Activated CD4-positive, CD25-positive, alpha-beta regulatory T cell treated with anti-CD3 and anti-CD28 coated beads, Interleukin-2, amount 50 U/mL, for 16 hours (primary cell): ENCODE data around the gene TRPV2.
"Not testable (repeated sequence)": the region's sequence is repeated elsewhere in the genome, so short reads cannot be mapped to it uniquely, and the experiment has no call there.

Source experiments
- DNase-seq: peaks from one replicate; pipeline ENCODE4 v3.0.0-alpha.2; 2020; ENCODE audit warnings: low read depth, low spot score

The TRPV2 gene, protein sequence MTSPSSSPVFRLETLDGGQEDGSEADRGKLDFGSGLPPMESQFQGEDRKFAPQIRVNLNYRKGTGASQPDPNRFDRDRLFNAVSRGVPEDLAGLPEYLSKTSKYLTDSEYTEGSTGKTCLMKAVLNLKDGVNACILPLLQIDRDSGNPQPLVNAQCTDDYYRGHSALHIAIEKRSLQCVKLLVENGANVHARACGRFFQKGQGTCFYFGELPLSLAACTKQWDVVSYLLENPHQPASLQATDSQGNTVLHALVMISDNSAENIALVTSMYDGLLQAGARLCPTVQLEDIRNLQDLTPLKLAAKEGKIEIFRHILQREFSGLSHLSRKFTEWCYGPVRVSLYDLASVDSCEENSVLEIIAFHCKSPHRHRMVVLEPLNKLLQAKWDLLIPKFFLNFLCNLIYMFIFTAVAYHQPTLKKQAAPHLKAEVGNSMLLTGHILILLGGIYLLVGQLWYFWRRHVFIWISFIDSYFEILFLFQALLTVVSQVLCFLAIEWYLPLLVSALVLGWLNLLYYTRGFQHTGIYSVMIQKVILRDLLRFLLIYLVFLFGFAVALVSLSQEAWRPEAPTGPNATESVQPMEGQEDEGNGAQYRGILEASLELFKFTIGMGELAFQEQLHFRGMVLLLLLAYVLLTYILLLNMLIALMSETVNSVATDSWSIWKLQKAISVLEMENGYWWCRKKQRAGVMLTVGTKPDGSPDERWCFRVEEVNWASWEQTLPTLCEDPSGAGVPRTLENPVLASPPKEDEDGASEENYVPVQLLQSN

DNA sequence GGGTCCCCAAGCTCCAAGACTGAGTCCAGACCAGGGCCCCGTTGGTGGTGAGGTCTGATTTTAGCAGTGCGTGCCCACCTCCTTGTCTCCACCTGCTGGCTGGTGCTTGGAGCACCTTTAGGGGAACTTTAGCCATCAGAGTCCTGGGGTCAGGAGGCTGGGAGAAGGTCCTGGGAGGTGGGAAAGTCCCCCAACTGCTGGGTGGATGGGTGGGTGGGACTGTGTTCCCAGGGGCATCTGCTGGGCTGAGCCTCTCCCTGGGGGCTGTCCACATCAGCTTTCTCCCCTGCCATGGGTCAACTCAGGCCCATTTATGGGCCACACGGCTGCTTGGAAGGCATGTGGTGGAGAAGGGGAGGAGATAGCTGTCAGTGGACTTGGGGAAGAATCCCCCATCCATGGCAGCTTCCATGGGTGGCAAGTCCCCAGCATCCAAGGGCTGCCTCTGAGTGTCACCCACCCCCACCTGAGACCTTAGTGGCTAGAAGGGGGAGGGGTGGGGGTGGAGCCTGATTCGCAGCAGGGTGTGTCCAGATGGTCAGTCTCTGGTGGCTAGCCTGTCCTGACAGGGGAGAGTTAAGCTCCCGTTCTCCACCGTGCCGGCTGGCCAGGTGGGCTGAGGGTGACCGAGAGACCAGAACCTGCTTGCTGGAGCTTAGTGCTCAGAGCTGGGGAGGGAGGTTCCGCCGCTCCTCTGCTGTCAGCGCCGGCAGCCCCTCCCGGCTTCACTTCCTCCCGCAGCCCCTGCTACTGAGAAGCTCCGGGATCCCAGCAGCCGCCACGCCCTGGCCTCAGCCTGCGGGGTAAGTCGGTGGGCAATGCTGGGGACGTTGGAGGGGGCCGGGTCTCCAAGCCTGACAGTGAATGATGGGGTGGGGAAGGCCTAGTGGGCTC is at the start of gene TRPV2:
Gene TRPV2 (plus strand): TSS at position 541 of the 894 bp plus-strand sequence. CDS start 2,098 bp downstream, outside the sequence.
- DNase-seq = no peak

DNA sequence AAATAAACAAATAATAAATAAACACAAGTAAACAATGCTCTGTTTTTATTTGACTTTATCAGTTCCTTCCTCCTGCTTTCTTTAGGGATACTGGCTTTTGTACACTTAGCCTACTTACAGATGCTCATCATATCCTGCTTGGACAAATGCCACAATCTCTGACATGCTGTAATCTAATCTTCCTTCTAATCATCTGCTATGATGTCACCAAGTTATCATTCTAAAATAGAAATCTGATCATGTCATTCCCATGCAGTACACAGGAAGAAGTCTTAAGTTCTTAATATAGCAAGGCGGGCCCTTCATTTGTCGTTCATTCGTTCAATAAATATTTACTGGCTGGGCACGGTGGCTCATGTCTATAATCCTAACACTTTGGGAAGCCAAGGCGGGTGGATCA is 43.6 kb upstream of the TRPV2 start:
- no peak for DNase-seq

GRCh38 chr17:16374146-16374938 is 41.0 kb upstream of the TRPV2 start:
- no peak for DNase-seq

- no peak for DNase-seq
Measured at GRCh38 chr17:16377941-16378341, 37.4 kb upstream of the TRPV2 start.

DNA sequence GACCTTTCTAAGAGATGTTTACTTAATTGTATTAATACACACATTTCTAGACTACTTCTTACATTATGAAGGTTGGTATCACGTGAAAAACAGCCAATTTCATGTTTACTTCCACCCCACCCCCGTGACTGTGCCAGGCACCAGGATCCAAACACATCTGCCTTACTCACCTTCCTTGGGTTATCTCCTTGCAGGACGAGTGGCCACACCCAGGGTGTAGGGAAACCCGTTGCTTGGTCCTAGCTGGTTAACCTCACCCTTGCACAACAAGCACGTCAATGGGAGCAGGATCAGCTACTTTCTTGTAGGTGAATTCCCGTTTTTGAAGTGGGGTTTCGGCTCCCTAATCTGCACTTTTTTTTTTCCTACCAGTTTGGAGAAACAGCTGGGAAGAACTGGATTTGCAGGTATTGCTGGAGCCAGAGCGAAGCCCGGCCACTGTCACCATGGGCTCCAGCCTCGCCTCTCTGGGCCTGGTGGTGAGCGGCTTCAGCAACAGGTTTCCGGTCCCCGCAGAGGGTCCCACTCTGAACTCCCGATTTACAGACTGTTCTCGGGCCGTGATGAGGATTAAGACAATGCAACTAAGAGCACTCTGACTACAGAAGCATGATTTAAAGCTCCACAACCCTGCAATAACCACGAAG is 36.6 kb upstream of the TRPV2 start:
- no peak for DNase-seq

DNA sequence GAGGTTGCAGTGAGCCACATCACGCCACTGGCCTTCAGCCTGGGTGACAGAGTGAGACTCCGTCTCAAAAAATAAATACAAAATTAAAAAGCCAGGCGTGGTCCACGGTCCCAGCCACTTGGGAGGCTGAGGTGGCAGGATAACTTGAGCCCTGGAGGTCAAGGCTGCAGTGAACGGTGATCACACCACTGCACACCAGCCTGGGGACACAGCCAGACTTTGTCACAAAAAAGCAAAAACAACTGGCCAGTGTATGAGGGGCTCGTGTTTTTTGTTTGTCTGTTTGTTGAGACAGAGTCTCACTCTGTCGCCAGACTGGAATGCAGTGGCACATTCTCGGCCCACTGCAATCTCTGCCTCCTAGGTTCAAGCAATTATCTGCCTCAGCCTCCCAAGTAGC is 35.7 kb upstream of the TRPV2 start:
- no peak for DNase-seq

DNA sequence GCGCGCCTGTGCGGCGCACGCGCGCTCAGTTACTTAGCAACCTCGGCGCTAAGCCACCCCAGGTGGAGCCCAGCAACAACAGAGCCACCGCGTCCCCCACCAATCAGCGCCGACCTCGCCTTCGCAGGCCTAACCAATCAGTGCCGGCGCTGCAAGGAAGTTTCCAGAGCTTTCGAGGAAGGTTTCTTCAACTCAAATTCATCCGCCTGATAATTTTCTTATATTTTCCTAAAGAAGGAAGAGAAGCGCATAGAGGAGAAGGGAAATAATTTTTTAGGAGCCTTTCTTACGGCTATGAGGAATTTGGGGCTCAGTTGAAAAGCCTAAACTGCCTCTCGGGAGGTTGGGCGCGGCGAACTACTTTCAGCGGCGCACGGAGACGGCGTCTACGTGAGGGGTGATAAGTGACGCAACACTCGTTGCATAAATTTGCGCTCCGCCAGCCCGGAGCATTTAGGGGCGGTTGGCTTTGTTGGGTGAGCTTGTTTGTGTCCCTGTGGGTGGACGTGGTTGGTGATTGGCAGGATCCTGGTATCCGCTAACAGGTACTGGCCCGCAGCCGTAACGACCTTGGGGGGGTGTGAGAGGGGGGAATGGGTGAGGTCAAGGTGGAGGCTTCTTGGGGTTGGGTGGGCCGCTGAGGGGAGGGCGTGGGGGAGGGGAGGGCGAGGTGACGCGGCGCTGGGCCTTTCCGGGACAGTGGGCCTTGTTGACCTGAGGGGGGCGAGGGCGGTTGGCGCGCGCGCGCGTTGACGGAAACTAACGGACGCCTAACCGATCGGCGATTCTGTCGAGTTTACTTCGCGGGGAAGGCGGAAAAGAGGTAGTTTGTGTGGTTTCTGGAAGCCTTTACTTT is 34.5 kb upstream of the TRPV2 start, which contains the start of gene UBB:
Gene UBB (plus strand): TSS at position 452 of the 856 bp plus-strand sequence. CDS start 817 bp downstream, outside the sequence.
- DNase-seq = peak; percentile 89

DNA sequence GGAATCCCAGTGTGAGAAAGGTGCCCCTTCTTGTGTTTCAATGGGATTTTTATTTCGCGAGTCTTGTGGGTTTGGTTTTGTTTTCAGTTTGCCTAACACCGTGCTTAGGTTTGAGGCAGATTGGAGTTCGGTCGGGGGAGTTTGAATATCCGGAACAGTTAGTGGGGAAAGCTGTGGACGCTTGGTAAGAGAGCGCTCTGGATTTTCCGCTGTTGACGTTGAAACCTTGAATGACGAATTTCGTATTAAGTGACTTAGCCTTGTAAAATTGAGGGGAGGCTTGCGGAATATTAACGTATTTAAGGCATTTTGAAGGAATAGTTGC is 33.9 kb upstream of the TRPV2 start:
- DNase-seq = no peak

GRCh38 chr17:16383216-16383615 is 32.2 kb upstream of the TRPV2 start:
- no peak for DNase-seq

DNA sequence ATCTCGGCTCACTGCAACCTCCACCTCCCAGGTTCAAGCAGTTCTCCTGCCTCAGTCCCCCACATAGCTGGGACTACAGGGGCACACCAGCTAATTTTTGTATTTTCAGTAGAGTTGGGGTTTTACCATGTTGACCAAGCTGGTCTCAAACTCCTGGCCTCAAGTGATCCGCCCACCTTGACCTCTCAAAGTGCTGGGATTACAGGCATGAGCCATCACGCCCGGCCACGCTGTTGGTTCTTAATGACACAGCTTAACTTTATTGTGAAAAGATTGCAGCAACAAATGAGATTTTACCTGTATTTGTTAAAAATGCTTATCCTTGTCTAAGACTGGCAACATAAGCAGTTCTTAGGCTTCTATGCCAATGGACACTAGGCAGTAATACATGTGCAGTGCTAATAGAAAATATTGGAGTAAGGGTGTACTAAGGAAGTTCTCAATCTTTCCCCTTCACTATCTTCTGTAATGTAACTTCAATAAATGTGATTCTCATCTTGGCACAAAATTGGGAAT is 31.5 kb upstream of the TRPV2 start:
- no peak for DNase-seq

GRCh38 chr17:16384557-16384956 is 30.8 kb upstream of the TRPV2 start:
- DNase-seq = no peak

DNA sequence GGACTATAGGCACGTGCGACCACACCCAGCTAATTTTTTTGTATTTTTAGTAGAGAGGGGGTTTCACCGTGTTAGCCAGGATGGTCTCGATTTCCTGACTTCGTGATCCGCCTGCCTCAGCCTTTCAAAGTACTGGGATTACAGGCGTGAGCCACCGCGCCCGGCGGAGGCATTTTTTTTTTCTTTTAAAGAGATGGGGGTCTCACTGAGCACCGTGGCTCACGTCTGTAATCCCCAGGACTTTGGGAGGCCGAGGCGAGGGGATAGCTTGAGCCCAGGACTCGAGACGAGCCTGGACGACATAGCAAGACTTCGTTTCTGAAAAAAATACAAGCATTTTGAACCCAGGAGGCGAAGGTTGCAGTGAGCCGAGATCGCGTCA is 29.3 kb upstream of the TRPV2 start:
- not testable (repeated sequence) for DNase-seq

DNA sequence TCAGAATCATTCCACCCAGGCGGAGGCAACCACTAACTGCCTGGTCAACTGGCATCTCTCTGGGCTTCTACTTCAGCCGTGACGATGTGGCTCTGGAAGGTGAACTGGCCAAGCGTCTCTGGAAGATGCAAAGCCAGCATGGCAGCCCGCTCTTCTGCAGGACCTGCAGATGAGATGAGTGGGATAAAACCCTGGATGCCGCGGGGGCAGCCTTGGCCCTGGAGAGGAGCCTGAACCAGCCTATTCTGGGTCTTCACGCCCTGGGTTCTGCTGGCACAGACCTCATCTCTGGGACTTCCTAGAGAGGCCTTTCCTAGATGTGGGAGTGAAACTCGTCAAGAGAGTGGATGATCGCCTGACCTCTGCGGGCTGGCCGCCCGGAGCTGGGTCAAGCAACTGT is 23.9 kb upstream of the TRPV2 start:
- DNase-seq = no peak

- not testable (repeated sequence) for DNase-seq
Measured at GRCh38 chr17:16392491-16392890, 22.9 kb upstream of the TRPV2 start.

DNA sequence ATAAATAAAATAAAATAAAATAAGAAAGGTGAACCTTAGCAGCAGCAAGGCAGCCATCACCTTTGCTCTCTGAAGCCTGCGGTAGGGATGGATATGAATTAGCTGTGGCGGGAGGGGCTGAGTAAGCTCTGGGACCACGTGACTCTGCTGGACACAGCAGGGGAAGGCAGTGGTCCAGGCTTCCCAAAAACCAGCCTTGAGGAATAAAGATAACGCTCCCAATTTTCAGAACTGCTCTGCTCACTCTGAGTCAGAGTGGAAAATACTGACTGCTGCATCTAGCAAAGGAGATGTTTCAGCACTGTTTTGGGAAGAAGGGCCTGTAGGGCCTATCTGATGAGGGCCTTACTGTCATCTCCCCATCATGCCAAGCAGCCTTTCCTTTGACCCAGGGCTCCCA is 19.5 kb upstream of the TRPV2 start:
- DNase-seq = not testable (repeated sequence)

GRCh38 chr17:16396693-16397092 is 18.7 kb upstream of the TRPV2 start:
- DNase-seq = not testable (repeated sequence)

- no peak for DNase-seq
Measured at GRCh38 chr17:16398270-16399267, 16.8 kb upstream of the TRPV2 start.

DNA sequence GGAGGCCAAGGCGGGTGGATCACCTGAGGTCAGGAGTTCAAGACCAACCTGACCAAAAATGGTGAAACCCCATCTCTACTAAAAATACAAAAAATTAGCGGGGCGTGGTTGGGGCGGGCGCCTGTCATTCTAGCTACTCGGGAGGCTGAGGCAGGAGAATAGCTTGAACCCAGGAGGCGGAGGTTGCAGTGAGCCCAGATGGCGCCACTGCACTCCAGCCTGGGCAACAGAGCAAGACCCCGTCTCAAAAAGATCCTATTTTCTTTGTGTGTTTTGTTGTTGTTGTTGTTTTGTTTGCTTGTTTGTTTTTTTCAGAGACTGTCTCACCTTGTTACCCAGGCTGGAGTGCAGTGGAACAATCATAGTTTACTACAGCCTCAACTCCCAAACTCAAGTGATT is 11.5 kb upstream of the TRPV2 start:
- not testable (repeated sequence) for DNase-seq
